ENCODE results near the gene TMEM266.

Gene TMEM266

GRCh38 chr15:76203346-76204108 is 143.7 kb downstream of the TMEM266 start:
- DNase-seq (ENCODE audit: low read depth in 3 of 3), result no peak

GRCh38 chr15:76204109-76204845 is 144.5 kb downstream of the TMEM266 start:
- DNase-seq (ENCODE audit: low read depth in 3 of 3), result no peak

DNA sequence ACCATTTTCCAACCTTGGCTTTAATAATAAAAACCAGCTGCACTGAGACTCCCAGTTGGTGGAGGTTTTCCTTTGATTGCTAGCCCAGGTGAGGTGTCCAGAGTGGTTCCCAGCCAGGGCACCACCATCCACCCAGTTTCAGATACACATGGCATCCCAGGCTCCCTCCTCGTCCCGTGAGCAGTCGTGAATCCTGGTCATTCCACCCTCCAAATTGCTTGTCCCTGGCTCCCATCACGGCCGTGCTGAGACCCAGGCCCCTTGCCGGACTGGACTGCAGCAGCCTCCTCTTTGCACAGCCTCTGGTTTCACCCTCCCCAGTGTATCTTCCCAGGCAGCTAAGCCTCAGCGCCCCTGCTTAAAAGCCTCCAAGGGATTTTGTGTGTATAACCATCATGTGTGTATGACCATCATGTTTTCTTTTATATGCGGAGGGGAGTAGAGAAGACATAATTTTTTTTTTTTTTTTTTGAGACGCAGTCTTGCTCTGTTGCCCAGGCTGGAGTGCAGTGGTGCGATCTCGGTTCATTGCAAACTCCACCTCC is 145.2 kb downstream of the TMEM266 start:
- no peak for DNase-seq (ENCODE audit: low read depth in 3 of 3)

DNA sequence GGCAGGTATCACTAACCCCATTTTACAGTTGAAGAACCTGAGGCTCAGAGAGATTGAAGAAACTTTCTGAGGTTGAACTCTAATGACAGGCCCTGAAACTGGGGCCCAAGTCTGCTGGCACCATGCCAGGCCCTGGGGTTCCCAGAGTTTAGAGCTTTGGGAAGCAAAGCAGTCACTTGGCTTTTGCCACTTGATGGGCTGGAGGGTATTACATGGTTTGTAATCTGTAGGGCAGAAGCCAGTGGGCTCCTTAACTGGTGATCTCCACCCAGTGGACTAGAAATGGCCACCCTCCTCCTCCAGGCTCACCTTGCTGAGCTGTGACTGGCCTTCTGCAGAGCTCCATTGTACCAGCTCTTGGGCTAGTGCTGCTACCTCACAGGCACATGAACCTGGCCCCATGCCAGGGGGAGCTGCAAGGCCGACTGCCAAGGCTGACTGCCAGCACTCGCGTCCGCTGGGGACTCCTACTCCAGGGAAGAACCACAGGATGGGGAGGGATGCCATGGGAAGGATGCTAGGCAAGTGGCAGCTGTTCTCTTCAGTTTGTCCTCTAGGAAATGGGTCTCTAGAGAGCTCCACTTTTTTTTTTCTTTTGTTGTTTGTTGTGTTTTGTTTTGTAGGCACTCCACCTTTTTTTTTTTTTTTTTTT is 146.7 kb downstream of the TMEM266 start:
- DNase-seq (ENCODE audit: low read depth in 3 of 3), result no peak

- DNase-seq (ENCODE audit: low read depth in 3 of 3), result no peak
These were observed 148.4 kb downstream of the TMEM266 start for GRCh38 chr15:76208084-76208785.

- DNase-seq (ENCODE audit: low read depth in 3 of 3), result no peak
These were observed 149.1 kb downstream of the TMEM266 start for GRCh38 chr15:76208786-76209424.

GRCh38 chr15:76209523-76209922 is 149.7 kb downstream of the TMEM266 start:
- no peak for DNase-seq (ENCODE audit: low read depth in 3 of 3)

DNA sequence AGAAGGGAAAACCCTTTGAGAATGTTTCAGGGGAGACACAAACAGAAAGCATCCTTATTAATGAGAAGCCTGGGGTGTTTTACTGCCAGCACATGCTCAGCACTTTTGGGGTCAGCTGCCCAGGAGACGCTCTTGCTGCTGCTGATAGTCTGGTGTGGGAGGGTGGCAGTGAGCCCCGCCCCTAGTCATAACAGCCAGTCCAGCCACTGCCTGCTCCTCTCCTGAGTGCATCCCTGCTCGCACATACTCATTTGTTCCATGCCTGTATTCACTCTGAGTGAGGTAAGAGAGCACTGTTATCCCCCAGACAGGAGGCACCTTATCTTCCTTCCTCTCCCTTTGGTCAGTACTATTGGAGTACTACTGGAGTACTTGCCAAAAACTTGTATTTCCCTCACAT is 150.2 kb downstream of the TMEM266 start:
- DNase-seq (ENCODE audit: low read depth in 3 of 3), result no peak

DNA sequence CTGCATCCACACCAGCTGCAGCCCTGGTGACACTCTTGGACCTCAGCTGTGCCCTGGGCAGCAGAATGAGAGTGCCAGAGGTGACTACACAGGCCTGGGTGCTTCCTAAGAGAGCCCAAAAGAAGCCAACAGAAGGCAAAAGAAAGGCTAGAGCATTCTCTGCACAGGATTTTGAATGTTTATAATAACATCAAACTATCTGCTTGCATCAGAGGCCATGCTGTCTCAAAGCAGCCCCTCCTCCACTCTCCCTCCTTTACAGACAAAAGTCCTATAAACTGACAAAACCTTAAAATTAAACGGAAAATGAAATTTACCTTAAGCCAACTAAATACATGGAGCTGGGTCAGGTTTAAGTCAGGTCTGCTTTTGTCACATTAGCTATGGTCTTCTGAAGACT is 155.8 kb downstream of the TMEM266 start:
- no peak for DNase-seq (ENCODE audit: low read depth in 3 of 3)

- DNase-seq (ENCODE audit: low read depth in 3 of 3), result no peak
These were observed 157.5 kb downstream of the TMEM266 start for GRCh38 chr15:76217029-76217881.

DNA sequence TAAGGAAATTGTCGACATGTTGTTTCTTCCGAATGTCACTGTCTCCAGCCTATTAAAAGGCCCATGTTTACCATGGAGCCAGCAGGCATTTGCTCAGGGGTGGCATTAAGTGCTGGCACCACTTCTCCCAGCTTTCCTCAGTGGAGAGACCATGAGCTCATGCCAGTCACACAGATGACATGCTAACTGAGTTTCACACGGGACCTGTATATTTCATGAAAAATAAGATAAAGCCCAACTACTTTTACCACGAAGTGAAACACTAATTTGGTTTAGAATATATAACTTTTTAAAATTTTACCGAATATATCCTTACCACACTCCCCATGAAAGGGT is 158.1 kb downstream of the TMEM266 start:
- no peak for DNase-seq (ENCODE audit: low read depth in 3 of 3)

GRCh38 chr15:76221085-76221767 is 161.4 kb downstream of the TMEM266 start:
- no peak for DNase-seq (ENCODE audit: low read depth in 3 of 3)

- no peak for DNase-seq (ENCODE audit: low read depth in 3 of 3)
These were observed 162.4 kb downstream of the TMEM266 start for GRCh38 chr15:76222159-76222558.

GRCh38 chr15:76223521-76223920 is 163.7 kb downstream of the TMEM266 start:
- no peak for DNase-seq (ENCODE audit: low read depth in 3 of 3)

DNA sequence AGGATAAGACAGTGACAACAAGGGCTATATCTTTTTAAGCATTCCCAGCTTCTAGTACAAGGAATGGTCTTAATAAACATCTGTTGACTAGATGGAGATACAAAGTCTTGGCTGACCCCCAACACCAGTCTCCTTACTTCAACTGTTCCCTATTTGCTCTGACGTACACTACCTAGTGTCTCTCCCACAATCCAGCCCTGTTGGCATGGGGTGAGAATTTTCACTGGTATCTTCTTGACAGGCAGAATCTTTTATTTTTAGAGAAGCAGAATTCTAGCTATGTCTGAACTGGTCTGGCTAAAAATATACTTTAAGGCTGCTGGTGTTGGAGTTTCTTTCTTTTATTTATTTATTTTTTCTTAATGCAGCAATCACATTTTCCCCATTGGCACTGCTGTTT is 169.5 kb downstream of the TMEM266 start:
- no peak for DNase-seq (ENCODE audit: low read depth in 3 of 3)

- no peak for DNase-seq (ENCODE audit: low read depth in 3 of 3)
These were observed 174.1 kb downstream of the TMEM266 start for GRCh38 chr15:76233921-76234320.

DNA sequence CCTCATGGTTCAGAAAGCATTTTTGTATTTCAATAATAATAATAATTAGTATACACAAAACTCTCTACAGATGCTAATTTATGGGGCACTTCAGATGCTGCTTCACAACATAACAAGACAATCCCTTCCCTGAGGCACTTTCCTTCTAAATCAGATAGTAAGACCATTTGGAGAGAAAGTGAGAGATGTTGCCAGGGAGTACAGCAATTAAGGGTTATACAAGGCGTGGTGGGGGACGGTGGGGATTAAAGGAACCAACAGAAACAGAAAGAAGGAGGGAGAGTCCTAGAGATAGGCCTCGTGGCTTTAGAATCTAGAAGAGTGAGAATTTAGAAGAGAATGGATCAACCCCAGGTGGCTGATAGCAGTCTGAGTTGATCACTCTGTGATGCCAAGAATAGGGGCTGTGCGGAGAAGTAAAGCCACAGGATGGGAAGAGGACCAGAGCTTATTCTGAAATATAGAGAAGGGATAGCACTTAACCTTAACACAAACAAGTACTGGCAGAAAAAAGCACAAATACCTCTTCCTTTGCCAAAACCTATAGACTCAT is 174.6 kb downstream of the TMEM266 start:
- DNase-seq (ENCODE audit: low read depth in 3 of 3), result no peak

DNA sequence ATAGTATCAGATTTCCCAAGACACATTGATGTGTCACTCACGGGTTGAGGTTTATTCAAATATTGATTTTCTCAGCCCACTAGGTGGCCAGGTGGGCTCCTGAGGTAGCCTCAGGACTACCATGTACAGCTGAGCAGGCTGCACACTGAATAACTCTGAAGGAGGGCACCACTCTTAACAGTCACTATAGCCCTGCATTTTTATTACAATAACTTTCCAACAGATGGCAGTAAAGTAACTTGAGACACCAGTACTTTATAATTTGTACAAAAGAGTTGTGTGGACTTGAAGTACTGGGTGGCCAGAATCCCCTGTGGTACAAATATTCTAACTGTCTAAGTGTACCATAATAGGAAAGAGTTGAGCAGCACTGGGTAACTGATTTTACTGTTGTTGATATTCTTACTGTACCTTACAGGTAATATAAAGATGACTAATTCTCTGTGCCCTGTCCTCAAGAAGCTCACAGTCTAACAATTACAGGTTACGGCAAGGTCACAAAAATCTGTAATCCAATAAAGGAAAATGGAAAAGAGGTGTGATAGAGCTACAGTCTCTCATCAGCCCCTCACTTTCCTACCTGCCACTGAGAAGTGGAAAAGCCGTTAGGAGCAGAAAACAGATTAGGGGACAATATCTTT is 175.5 kb downstream of the TMEM266 start:
- no peak for DNase-seq (ENCODE audit: low read depth in 3 of 3)

DNA sequence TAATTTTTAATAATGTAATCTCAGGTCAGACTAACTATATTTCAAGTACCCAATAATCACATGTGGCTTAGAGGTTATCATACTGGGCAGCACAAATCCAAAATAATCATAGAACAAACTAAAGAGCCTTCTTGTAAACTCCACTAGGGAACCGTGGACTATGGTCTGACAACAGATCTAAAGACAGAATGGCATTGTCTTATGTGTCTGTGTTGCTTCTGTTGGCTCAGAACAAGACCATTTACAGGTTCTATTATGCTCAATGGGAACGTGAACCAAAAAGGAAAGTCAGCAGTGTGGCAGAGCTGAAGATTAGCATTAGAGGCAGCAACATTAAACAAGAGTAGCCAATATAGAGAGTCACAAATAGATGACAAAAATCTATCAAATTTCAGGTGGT is 176.6 kb downstream of the TMEM266 start:
- no peak for DNase-seq (ENCODE audit: low read depth in 3 of 3)

Data from stimulated activated CD4-positive, alpha-beta T cell treated with anti-CD3 and anti-CD28 coated beads, TNF-alpha, amount 100 ng/mL, for 4 hours (primary cell).